ENCODE data around the gene INPP5D. TPM values are rescaled to one million over a fixed set of nuclear protein-coding genes. Genes with fewer than 3 reads are reported as not detected.
"Not testable (repeated sequence)": the region's sequence is repeated elsewhere in the genome, so short reads cannot be mapped to it uniquely, and the experiment has no call there.

The INPP5D gene
- total RNA-seq, 1 donor from 2014 or later: 79.2 TPM

GRCh38 chr2:233195027-233195426 is 134.9 kb downstream of the INPP5D start:
- Mint-ChIP-seq H3K27ac (ENCODE audit: unreplicated experiment) (no peak overlapping the region), H3K27me3 (ENCODE audit: unreplicated experiment) (peaks cover 10% of the 10 kb centered on the region), H3K36me3 (ENCODE audit: low read depth, unreplicated experiment) (peaks cover 65% of the 10 kb centered on the region), H3K4me3 (ENCODE audit: unreplicated experiment) (no peak overlapping the region), H3K4me1 (ENCODE audit: unreplicated experiment) (peaks cover 13% of the 10 kb centered on the region), H3K9me3 (ENCODE audit: unreplicated experiment) (no peaks in the 10 kb centered on the region)
- TF ChIP-seq CTCF (IDR thresholded peaks at IDR 0.05; ENCODE audit: unreplicated experiment): no peak
- DNase-seq (ENCODE audit: low spot score): no peak

- peak overlapping the region; percentile 48 for H3K4me3 Mint-ChIP-seq (ENCODE audit: unreplicated experiment)
- H3K9me3 Mint-ChIP-seq (ENCODE audit: unreplicated experiment): no peaks in the 10 kb centered on the region
- DNase-seq (ENCODE audit: low spot score): no peak
- peaks cover 11% of the 10 kb centered on the region for H3K27me3 Mint-ChIP-seq (ENCODE audit: unreplicated experiment)
- no peak overlapping the region for H3K27ac Mint-ChIP-seq (ENCODE audit: unreplicated experiment)
- H3K4me1 Mint-ChIP-seq (ENCODE audit: unreplicated experiment): no peaks in the 10 kb centered on the region
- no peak for TF ChIP-seq CTCF (IDR thresholded peaks at IDR 0.05; ENCODE audit: unreplicated experiment)
- H3K36me3 Mint-ChIP-seq (ENCODE audit: low read depth, unreplicated experiment): peaks cover 63% of the 10 kb centered on the region
Observed at GRCh38 chr2:233197022-233197421, 136.9 kb downstream of the INPP5D start.

- no peak overlapping the region for H3K27ac Mint-ChIP-seq (ENCODE audit: unreplicated experiment)
- peaks cover 16% of the 10 kb centered on the region for H3K27me3 Mint-ChIP-seq (ENCODE audit: unreplicated experiment)
- no peaks in the 10 kb centered on the region for H3K9me3 Mint-ChIP-seq (ENCODE audit: unreplicated experiment)
- H3K4me1 Mint-ChIP-seq (ENCODE audit: unreplicated experiment): peaks cover 4% of the 10 kb centered on the region
- no peak for TF ChIP-seq CTCF (IDR thresholded peaks at IDR 0.05; ENCODE audit: unreplicated experiment)
- H3K36me3 Mint-ChIP-seq (ENCODE audit: low read depth, unreplicated experiment): peaks cover 65% of the 10 kb centered on the region
- H3K4me3 Mint-ChIP-seq (ENCODE audit: unreplicated experiment): no peak overlapping the region
- DNase-seq (ENCODE audit: low spot score): no peak
Observed at GRCh38 chr2:233198026-233198425, 137.9 kb downstream of the INPP5D start.

- Mint-ChIP-seq H3K4me1 (ENCODE audit: unreplicated experiment) (peaks cover 4% of the 10 kb centered on the region), H3K9me3 (ENCODE audit: unreplicated experiment) (no peaks in the 10 kb centered on the region), H3K4me3 (ENCODE audit: unreplicated experiment) (no peak overlapping the region), H3K27ac (ENCODE audit: unreplicated experiment) (no peak overlapping the region), H3K36me3 (ENCODE audit: low read depth, unreplicated experiment) (peaks cover 67% of the 10 kb centered on the region), H3K27me3 (ENCODE audit: unreplicated experiment) (peaks cover 15% of the 10 kb centered on the region)
- TF ChIP-seq CTCF (IDR thresholded peaks at IDR 0.05; ENCODE audit: unreplicated experiment): no peak
- no peak for DNase-seq (ENCODE audit: low spot score)
Observed at GRCh38 chr2:233199870-233200269, 139.7 kb downstream of the INPP5D start.

GRCh38 chr2:233200790-233201189 is 140.6 kb downstream of the INPP5D start:
- not testable (repeated sequence) for H3K4me1 Mint-ChIP-seq (ENCODE audit: unreplicated experiment); H3K27ac Mint-ChIP-seq (ENCODE audit: unreplicated experiment); DNase-seq (ENCODE audit: low spot score); H3K9me3 Mint-ChIP-seq (ENCODE audit: unreplicated experiment)
- peaks cover 65% of the 10 kb centered on the region for H3K36me3 Mint-ChIP-seq (ENCODE audit: low read depth, unreplicated experiment)
- peaks cover 15% of the 10 kb centered on the region for H3K27me3 Mint-ChIP-seq (ENCODE audit: unreplicated experiment)
- peak overlapping the region; percentile 65 for H3K4me3 Mint-ChIP-seq (ENCODE audit: unreplicated experiment)

Data from endothelial cell (in vitro differentiated cells).